B cell (primary cell): Measurements from ENCODE around the gene CCDC192. TPM values are rescaled to one million over a fixed set of nuclear protein-coding genes. Genes with fewer than 3 reads are reported as not detected.

Experiments used
- ATAC-seq: fragments of 200-7000 bp; cut with Tn5 transposase; one replicate; pipeline ENCODE4 v1.10.0; 2021; ENCODE audit warnings: low read depth, mild to moderate bottlenecking, moderate number of reproducible peaks, moderate library complexity
- CTCF ChIA-PET: fragments of 350-600 bp; sonication (Branson Sonifier 250); formaldehyde crosslinking; loops from one replicate; lab custom pipeline; 2021; ENCODE audit warnings: antibody characterized with exemption, inconsistent platforms; lab: Charles Lee
- POLR2A ChIA-PET: fragments of 350-600 bp; sonication (Branson Sonifier 250); formaldehyde crosslinking; loops from one replicate; lab custom pipeline; 2021; ENCODE audit warnings: antibody characterized with exemption; lab: Charles Lee
- DNase-seq: peaks from one replicate; pipeline ENCODE4 v3.0.0; 2013
- H2AFZ ChIP-seq: 2 replicates; pipeline ENCODE4 v1.6.1; 2012; ENCODE audit warnings: mild to moderate bottlenecking, low read depth, low read length; ENCODE audit not compliant: insufficient read depth, poor library complexity, severe bottlenecking
- H3K27ac ChIP-seq, 2 donors: 1 replicate in 1 of 2; 2 replicates in 1 of 2; pipeline ENCODE4 v1.5.1; 2012 to 2013; ENCODE audit warnings: low read length in 2 of 2, mild to moderate bottlenecking in 2 of 2, moderate library complexity in 1 of 2
- H3K27me3 ChIP-seq, 4 experiments: fragments of 200-600 bp in 1 of 4; sonication (generic) in 1 of 4; replicated peaks in 1 of 4; 1 replicate in 2 of 4; 2 replicates in 2 of 4; pipeline versions ENCODE4 v1.6.1 to v1.7.0; 2013 to 2016; ENCODE audit warnings: low read length in 3 of 4, mild to moderate bottlenecking in 2 of 4, mixed read lengths in 1 of 4, moderate library complexity in 1 of 4; ENCODE audit not compliant: insufficient read depth in 4 of 4, control insufficient read depth in 3 of 4; ENCODE audit errors: control extremely low read depth in 1 of 4
- H3K36me3 ChIP-seq, 2 experiments: replicated peaks in 1 of 2; 1 replicate in 1 of 2; 2 replicates in 1 of 2; pipeline versions ENCODE4 v1.6.1 to v1.7.1; 2013; ENCODE audit warnings: low read length in 1 of 2; ENCODE audit not compliant: insufficient read depth in 2 of 2, control insufficient read depth in 1 of 2; ENCODE audit errors: control extremely low read depth in 1 of 2, extremely low read depth in 1 of 2
- H3K4me1 ChIP-seq, 2 donors: fragments of 200-600 bp in 1 of 2; sonication (generic) in 1 of 2; 1 replicate in 1 of 2; 2 replicates in 1 of 2; pipeline versions ENCODE4 v1.5.1 to v1.6.1; 2013 to 2017; ENCODE audit warnings: low read length in 2 of 2; ENCODE audit not compliant: control insufficient read depth in 2 of 2, insufficient read depth in 2 of 2
- H3K4me2 ChIP-seq: replicated peaks from 2 replicates; pipeline ENCODE3; 2012; ENCODE audit warnings: mild to moderate bottlenecking, low read depth, low read length; ENCODE audit not compliant: poor library complexity, severe bottlenecking
- H3K4me3 ChIP-seq, 5 experiments: fragments of 200-600 bp in 1 of 5; sonication (generic) in 1 of 5; 1 replicate in 3 of 5; 2 replicates in 2 of 5; pipeline versions ENCODE4 v1.5.1 to v1.7.0; 2011 to 2016; ENCODE audit warnings: low read length in 4 of 5, mild to moderate bottlenecking in 4 of 5, low read depth in 2 of 5, control low read depth in 1 of 5, moderate library complexity in 1 of 5; ENCODE audit not compliant: insufficient read depth in 1 of 5; ENCODE audit errors: control extremely low read depth in 1 of 5, extremely low read depth in 1 of 5
- H3K79me2 ChIP-seq: fragments of 200-600 bp; sonication (generic); one replicate; pipeline ENCODE4 v1.6.0; 2016; ENCODE audit warnings: low read length; ENCODE audit not compliant: control insufficient read depth, insufficient read depth
- H3K9ac ChIP-seq: fragments of 200-600 bp; sonication (generic); 2 replicates; pipeline ENCODE4 v1.6.1; 2017; ENCODE audit warnings: mild to moderate bottlenecking, low read length, moderate library complexity
- H3K9me3 ChIP-seq, 3 donors: one replicate each; pipeline versions ENCODE4 v1.6.1 to v1.7.1; 2013; ENCODE audit warnings: low read length in 2 of 3; ENCODE audit not compliant: control insufficient read depth in 2 of 3, insufficient read depth in 1 of 3; ENCODE audit errors: control extremely low read depth in 1 of 3
- H4K20me1 ChIP-seq: 2 replicates; pipeline ENCODE4 v1.6.0; 2012; ENCODE audit warnings: mild to moderate bottlenecking, low read length; ENCODE audit not compliant: insufficient read depth, control insufficient read depth, poor library complexity, severe bottlenecking
- H3K27ac Mint-ChIP-seq: one replicate; pipeline ENCODE4 v1.8.0; 2021; ENCODE audit warnings: mixed read lengths
- H3K27me3 Mint-ChIP-seq: one replicate; pipeline ENCODE4 v1.8.0; 2021; ENCODE audit warnings: mixed read lengths
- H3K4me1 Mint-ChIP-seq: one replicate; pipeline ENCODE4 v1.8.0; 2021; ENCODE audit warnings: mixed read lengths
- H3K4me3 Mint-ChIP-seq: one replicate; pipeline ENCODE4 v1.8.0; 2021; ENCODE audit warnings: mixed read lengths
- H3K9me3 Mint-ChIP-seq: one replicate; pipeline ENCODE4 v1.8.0; 2022; ENCODE audit warnings: mixed read lengths; ENCODE audit not compliant: insufficient read depth
- CTCF ChIP-seq: fragments of 200-600 bp; IDR thresholded peaks from one replicate; pipeline ENCODE4 v1.8.0; 2022; ENCODE audit warnings: antibody characterized with exemption, mild to moderate bottlenecking
- EZH2 ChIP-seq: IDR thresholded peaks from 2 replicates; pipeline ENCODE4 v1.6.1; 2012; ENCODE audit warnings: borderline replicate concordance, low read depth, mild to moderate bottlenecking, moderate library complexity, low read length; ENCODE audit not compliant: insufficient read depth, poor library complexity, severe bottlenecking
- WGBS: methylation state at CpG from one replicate; pipeline ENCODE4 v1.1.5; 2013; ENCODE audit warnings: missing lambda C conversion rate; ENCODE audit not compliant: insufficient coverage; 5-methylcytosine and 5-hydroxymethylcytosine counted together
- intact Hi-C: fragments of 100-400 bp; cut with micrococcal nuclease; formaldehyde crosslinking; loops from one replicate; pipeline ENCODE4 v1.10.0; 2022
- polyA plus RNA-seq: library from polyadenylated mRNA; depleted of rRNA; stranded (reverse); fragments of >200 nt; gene quantifications from 2 replicates; pipeline ENCODE4 v1.2.3, GENCODE V29; 2012
- total RNA-seq, 2 donors: library from RNA; stranded (reverse); fragments of 120-200 nt in 1 of 2; gene quantifications; 1 replicate in 1 of 2; 2 replicates in 1 of 2; pipeline versions ENCODE4 v1.2.3 to v1.2.4, GENCODE V29; 2013 to 2022

The CCDC192 gene
- total and polyA plus RNA-seq, 2 donors (not counting 1 experiment from before 2014, with no cell fraction given) = not detected

- H3K9me3 ChIP-seq = peaks cover 0 to 7% (median 0%) of the 10 kb centered on the region in 3 donors
- H3K4me1 ChIP-seq = no peaks in the 10 kb centered on the region
- ChIA-PET CTCF (no interaction called here), POLR2A (no interaction called here)
- H3K4me3 ChIP-seq = no peak overlapping the region
- no peak overlapping the region for H2AFZ ChIP-seq
- H3K79me2 ChIP-seq = no peaks in the 10 kb centered on the region
- no peak overlapping the region for H3K27ac ChIP-seq
- WGBS = no CpG with 5 or more reads among the region's 2 CpGs
- intact Hi-C loops = no loop called here
- Mint-ChIP-seq H3K4me1 (no peaks in the 10 kb centered on the region), H3K27ac (no peak overlapping the region), H3K4me3 (no peak overlapping the region), H3K27me3 (no peaks in the 10 kb centered on the region), H3K9me3 (peaks cover 3% of the 10 kb centered on the region)
- H3K36me3 ChIP-seq = no peaks in the 10 kb centered on the region
- H3K4me2 ChIP-seq = no peak overlapping the region
- no peaks in the 10 kb centered on the region for H4K20me1 ChIP-seq
- no peak for DNase-seq
- ATAC-seq = no peak
- TF ChIP-seq EZH2 = no peak
- TF ChIP-seq CTCF = no peak
- H3K9ac ChIP-seq = no peak overlapping the region
- H3K27me3 ChIP-seq = no peaks in the 10 kb centered on the region
Measured at GRCh38 chr5:127970854-127971425, 267.7 kb downstream of the CCDC192 start.

- Histone ChIP-seq H3K9me3 (no peaks in the 10 kb centered on the region), H3K9ac (no peak overlapping the region), H3K27me3 (no peaks in the 10 kb centered on the region), H4K20me1 (no peaks in the 10 kb centered on the region), H3K27ac (no peak overlapping the region), H3K36me3 (no peaks in the 10 kb centered on the region), H3K4me3 (no peak overlapping the region), H3K4me2 (no peak overlapping the region), H3K79me2 (no peaks in the 10 kb centered on the region), H2AFZ (no peak overlapping the region), H3K4me1 (no peaks in the 10 kb centered on the region)
- intact Hi-C loops = no loop called here
- POLR2A ChIA-PET = no interaction called here
- H3K27me3 Mint-ChIP-seq = no peaks in the 10 kb centered on the region
- CTCF ChIA-PET = no interaction called here
- DNase-seq (no peak), ATAC-seq (no peak)
- WGBS = no CpG with 5 or more reads among the region's 2 CpGs
- TF ChIP-seq CTCF (no peak), EZH2 (no peak)
- H3K27ac Mint-ChIP-seq = no peak overlapping the region
- H3K4me1 Mint-ChIP-seq = no peaks in the 10 kb centered on the region
- H3K9me3 Mint-ChIP-seq = peaks cover 3% of the 10 kb centered on the region
- H3K4me3 Mint-ChIP-seq = no peak overlapping the region
Measured at GRCh38 chr5:127975961-127976360, 272.8 kb downstream of the CCDC192 start.
